GM06990 (cell line): Measurements from ENCODE around the gene SEMA5B.

Experiments used
- DNase-seq: peaks from one replicate; pipeline ENCODE4 v3.0.0-alpha.2; 2011; ENCODE audit not compliant: insufficient read length; ENCODE audit errors: extremely low read depth
- H3K27me3 ChIP-seq: replicated peaks from 2 replicates; pipeline ENCODE4 v1.6.0; 2011; ENCODE audit warnings: low read length; ENCODE audit not compliant: control insufficient read depth, insufficient read depth
- H3K36me3 ChIP-seq: 2 replicates; pipeline ENCODE4 v1.5.1; 2011; ENCODE audit warnings: low read length; ENCODE audit not compliant: control insufficient read depth, insufficient read depth
- H3K4me3 ChIP-seq: replicated peaks from 2 replicates; pipeline ENCODE4 v1.5.1; 2011; ENCODE audit warnings: low read depth, mild to moderate bottlenecking, control low read depth, low read length
- TF ChIP-seq, protein P1 (sequence below): IDR thresholded peaks from 2 replicates; pipeline ENCODE4 v1.5.1; 2011; ENCODE audit warnings: low read length, control low read depth, mild to moderate bottlenecking, inconsistent platforms; ENCODE audit not compliant: insufficient read depth, poor library complexity, severe bottlenecking

SEMA5B gene

DNA sequence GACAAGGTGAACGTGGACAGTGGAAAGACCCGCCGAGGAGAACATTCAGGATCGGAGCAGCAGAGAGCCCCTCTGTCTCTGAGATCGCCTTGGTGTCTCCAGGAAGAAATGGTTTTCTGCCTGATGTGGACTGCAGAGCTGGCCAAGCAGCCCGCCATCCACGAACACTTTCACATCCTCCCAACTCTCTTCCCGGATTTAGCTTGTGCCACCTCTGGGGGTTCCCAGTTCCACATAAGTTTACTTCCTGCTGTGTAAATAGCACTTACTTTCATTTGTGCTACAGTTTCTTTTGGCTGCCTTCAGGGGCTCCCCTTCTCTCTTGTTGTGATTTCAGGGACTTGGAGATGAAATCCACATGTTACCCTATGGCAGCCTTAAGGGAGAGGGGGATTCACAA is 48.4 kb downstream of the SEMA5B start:
- DNase-seq, result no peak
- TF ChIP-seq, protein P1, sequence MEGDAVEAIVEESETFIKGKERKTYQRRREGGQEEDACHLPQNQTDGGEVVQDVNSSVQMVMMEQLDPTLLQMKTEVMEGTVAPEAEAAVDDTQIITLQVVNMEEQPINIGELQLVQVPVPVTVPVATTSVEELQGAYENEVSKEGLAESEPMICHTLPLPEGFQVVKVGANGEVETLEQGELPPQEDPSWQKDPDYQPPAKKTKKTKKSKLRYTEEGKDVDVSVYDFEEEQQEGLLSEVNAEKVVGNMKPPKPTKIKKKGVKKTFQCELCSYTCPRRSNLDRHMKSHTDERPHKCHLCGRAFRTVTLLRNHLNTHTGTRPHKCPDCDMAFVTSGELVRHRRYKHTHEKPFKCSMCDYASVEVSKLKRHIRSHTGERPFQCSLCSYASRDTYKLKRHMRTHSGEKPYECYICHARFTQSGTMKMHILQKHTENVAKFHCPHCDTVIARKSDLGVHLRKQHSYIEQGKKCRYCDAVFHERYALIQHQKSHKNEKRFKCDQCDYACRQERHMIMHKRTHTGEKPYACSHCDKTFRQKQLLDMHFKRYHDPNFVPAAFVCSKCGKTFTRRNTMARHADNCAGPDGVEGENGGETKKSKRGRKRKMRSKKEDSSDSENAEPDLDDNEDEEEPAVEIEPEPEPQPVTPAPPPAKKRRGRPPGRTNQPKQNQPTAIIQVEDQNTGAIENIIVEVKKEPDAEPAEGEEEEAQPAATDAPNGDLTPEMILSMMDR, result no peak
- Histone ChIP-seq H3K4me3 (no peak overlapping the region), H3K27me3 (no peaks in the 10 kb centered on the region; the same call in 1 of the 2 replicates), H3K36me3 (no peaks in the 10 kb centered on the region)

DNA sequence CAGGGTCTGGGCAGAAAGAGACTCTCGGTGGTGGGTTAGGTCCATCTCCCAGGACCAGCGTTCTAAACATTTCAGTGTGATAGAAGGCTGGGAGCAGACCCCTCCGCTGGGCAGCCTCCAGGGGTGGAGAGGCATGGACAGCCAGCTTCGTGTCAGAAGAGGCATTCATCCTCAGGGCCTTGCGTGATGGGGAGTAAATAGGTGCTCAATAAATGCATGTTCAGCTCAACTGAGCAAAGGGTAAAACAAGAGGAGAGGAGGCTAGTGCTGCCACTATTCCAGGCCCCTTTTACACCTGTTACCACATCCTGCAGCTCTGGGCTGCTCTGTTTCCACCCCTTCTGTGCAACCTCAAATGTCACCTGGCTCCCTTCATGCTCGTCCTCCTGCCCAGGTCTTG is 49.0 kb downstream of the SEMA5B start:
- no peaks in the 10 kb centered on the region; the same call in none of the 2 replicates for H3K27me3 ChIP-seq
- DNase-seq, result no peak
- TF ChIP-seq, protein P1, result no peak

DNA sequence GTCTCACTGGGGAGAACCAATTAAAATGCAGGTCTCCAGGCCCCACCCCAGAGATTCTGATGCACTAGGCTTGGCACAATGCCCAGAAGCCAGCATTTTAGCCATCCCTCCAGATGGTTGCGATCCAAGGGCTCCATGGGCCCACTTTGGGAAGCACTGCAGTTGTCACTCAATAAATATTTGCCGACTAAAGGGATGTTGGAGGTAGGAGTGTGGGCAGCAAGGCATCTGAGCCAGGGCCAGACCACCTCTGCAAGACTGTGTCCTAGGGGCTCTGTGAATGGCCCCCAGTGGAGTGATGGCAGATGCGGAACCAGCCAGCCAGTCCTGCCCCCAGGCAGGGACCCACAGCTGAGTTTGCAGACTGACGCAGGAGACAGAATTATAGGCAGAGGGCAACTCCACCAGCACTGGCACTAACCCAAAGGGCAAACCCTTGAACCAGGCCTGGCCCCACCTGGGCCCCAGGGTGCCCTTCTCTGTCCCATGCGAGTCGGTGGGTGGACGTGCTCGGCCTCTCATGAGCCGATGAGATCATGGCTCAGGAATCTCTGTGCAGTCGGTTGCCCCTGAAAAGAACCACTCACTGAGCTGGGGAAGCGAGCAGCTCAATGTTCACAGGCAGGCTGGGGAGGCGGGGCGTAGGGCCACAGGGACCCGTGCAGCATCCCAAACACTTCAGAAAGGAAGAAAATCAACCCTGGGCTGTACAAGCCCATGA is 49.7 kb downstream of the SEMA5B start:
- DNase-seq, result no peak
- Histone ChIP-seq H3K36me3 (no peaks in the 10 kb centered on the region), H3K27me3 (no peaks in the 10 kb centered on the region; the same call in none of the 2 replicates), H3K4me3 (no peak overlapping the region)
- TF ChIP-seq, protein P1, result no peak

More for the DNA sequence above, 49.0 kb downstream of the SEMA5B start:
- no peaks in the 10 kb centered on the region for H3K36me3 ChIP-seq
- H3K4me3 ChIP-seq, result no peak overlapping the region

DNA sequence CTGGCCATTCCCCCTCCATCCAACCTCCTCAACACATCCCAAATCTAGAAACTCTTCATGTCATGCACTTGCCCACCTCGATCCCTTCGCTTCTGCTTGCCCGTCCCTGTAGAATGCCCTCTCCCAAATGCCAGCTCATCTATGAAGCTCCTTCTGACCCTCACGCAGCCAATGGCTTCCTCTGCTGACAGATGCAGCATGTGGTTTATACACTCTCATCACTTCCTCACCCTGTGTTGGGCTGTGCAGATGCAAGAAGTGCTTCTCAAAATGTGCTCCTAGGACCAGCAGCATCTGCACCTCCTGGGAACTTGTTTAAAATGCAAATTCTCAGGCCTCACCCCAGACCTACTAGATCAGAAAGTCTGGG is 51.7 kb downstream of the SEMA5B start:
- Histone ChIP-seq H3K27me3 (peaks cover 2% of the 10 kb centered on the region), H3K4me3 (no peak overlapping the region), H3K36me3 (no peaks in the 10 kb centered on the region)
- TF ChIP-seq, protein P1, result no peak
- DNase-seq, result no peak

DNA sequence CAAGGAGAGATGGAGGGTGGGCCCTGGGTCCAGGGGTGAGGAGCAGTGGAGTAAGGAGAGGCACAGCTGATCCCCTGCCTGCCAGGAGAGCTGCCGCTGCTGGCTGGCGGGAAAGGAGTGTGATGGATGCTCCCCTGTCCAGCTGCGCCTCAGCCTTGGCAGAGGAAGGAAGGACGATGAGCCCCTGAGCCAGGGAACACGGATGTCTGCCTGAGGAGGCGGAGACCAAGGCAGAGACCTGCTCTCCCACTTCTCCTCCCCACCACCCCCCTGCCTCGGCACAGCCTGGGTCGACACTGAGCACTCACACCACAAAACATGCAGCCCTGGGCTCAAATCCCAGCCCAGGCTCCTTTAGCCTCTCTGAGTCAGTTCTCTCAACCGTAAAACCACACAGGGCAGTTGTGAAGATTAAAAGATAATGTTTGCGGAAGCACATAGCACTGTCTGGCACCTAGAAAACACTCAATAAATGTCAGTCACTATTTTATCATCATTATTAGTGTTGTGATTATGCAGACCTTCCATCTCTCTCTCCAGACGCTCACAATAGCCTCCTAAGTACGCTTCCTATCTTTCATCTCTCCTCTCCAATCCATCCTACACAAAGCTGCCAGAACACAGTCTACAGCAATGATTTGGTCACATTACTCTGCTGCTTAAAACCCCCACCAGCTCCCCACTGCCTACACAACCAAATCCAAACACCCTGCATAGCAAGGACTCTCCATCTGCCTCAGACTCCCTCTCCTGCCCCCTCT is 52.2 kb downstream of the SEMA5B start:
- Histone ChIP-seq H3K27me3 (peaks cover 2% of the 10 kb centered on the region), H3K4me3 (no peak overlapping the region), H3K36me3 (no peaks in the 10 kb centered on the region)
- TF ChIP-seq, protein P1, result no peak
- DNase-seq, result no peak
